K562 (cell line): ENCODE data around the gene SRSF9. TPM values are rescaled to one million over a fixed set of nuclear protein-coding genes. Genes with fewer than 3 reads are reported as not detected.
A peak's percentile ranks its signal among the peaks of the same experiment; 100 is the strongest.

ENCODE experiments used
- ADNP ChIP-seq: fragments of 200-800 bp; sonication (Bioruptor generic); IDR thresholded peaks from 2 replicates; pipeline ENCODE4 v1.6.1; 2016; ENCODE audit warnings: missing genetic modification characterization, missing compliant biosample characterization
- ARID1B ChIP-seq: fragments of 450-650 bp; IDR thresholded peaks from 2 replicates; pipeline ENCODE4 v1.6.1; 2016; ENCODE audit warnings: antibody characterized with exemption, mild to moderate bottlenecking, inconsistent platforms
- ATF7 ChIP-seq: fragments of 450-650 bp; IDR thresholded peaks from 2 replicates; pipeline ENCODE4 v1.7.1; 2014; ENCODE audit warnings: mild to moderate bottlenecking, moderate library complexity
- CAMTA2 ChIP-seq: fragments of 250-450 bp; sonication (Bioruptor Pico); conservative IDR thresholded peaks from 2 replicates; pipeline ENCODE4 v1.5.1; 2022
- CEBPB ChIP-seq: fragments of 450-650 bp; IDR thresholded peaks from 2 replicates; pipeline ENCODE4 v1.6.1; 2016; ENCODE audit warnings: missing genetic modification characterization, missing compliant biosample characterization
- CHD4 ChIP-seq: fragments of 200-600 bp; sonication (generic); IDR thresholded peaks from 3 replicates; pipeline ENCODE4 v1.6.1; 2012; ENCODE audit warnings: low read depth, mild to moderate bottlenecking, mixed read lengths, low read length, inconsistent platforms; ENCODE audit not compliant: insufficient read depth, insufficient replicate concordance, poor library complexity, severe bottlenecking
- CREM ChIP-seq: IDR thresholded peaks from 2 replicates; pipeline ENCODE4 v1.6.1; 2014; ENCODE audit warnings: antibody characterized with exemption, low read depth
- EGR1 ChIP-seq: fragments of 450-650 bp; conservative IDR thresholded peaks from 2 replicates; pipeline ENCODE4 v1.6.1; 2017; ENCODE audit warnings: mild to moderate bottlenecking
- EHMT2 ChIP-seq: fragments of 450-650 bp; IDR thresholded peaks from 2 replicates; pipeline ENCODE4 v1.6.1; 2018; ENCODE audit warnings: antibody characterized with exemption
- GTF2F1 ChIP-seq: IDR thresholded peaks from 2 replicates; pipeline ENCODE4 v1.6.1; 2011; ENCODE audit warnings: low read depth, low read length, improper control_type of control experiment
- HOMEZ ChIP-seq: fragments of 250-450 bp; sonication (Bioruptor Pico); IDR thresholded peaks from 2 replicates; pipeline ENCODE4 v1.4.0; 2020; ENCODE audit warnings: mild to moderate bottlenecking, moderate library complexity
- HOXB6 ChIP-seq: fragments of 250-450 bp; sonication (Bioruptor Pico); IDR thresholded peaks from 2 replicates; pipeline ENCODE4 v1.5.1; 2022; ENCODE audit warnings: mild to moderate bottlenecking, borderline replicate concordance
- MECOM ChIP-seq: fragments of 250-450 bp; sonication (Bioruptor Pico); IDR thresholded peaks from 2 replicates; pipeline ENCODE4 v1.8.0; 2022; ENCODE audit warnings: inconsistent platforms
- NCOA2 ChIP-seq, 2 experiments: fragments of 450-650 bp; IDR thresholded peaks; 2 replicates each; pipeline ENCODE4 v1.6.1; 2018; ENCODE audit warnings: mild to moderate bottlenecking in 2 of 2, moderate library complexity in 1 of 2; ENCODE audit not compliant: partially characterized antibody in 2 of 2
- NR1H2 ChIP-seq: sonication (generic); formaldehyde crosslinking; IDR thresholded peaks from 2 replicates; pipeline ENCODE4 v1.4.0; 2020; ENCODE audit warnings: mild to moderate bottlenecking, missing genetic modification reagents
- PHTF2 ChIP-seq: fragments of 250-450 bp; sonication (Bioruptor Pico); IDR thresholded peaks from 2 replicates; pipeline ENCODE4 v1.5.0; 2021; ENCODE audit warnings: mild to moderate bottlenecking
- PRDM10 ChIP-seq: fragments of 450-650 bp; IDR thresholded peaks from 2 replicates; pipeline ENCODE4 v1.6.1; 2018; ENCODE audit not compliant: partially characterized antibody
- SIN3A ChIP-seq, 2 experiments: fragments of 150-350 bp in 1 of 2; IDR thresholded peaks; 2 replicates each; pipeline ENCODE4 v1.6.1; 2011 to 2016; ENCODE audit warnings: borderline replicate concordance in 2 of 2, low read depth in 2 of 2, low read length in 2 of 2, mild to moderate bottlenecking in 2 of 2, moderate library complexity in 2 of 2; ENCODE audit not compliant: control insufficient read depth in 1 of 2
- SMC3 ChIP-seq: conservative IDR thresholded peaks from 2 replicates; pipeline ENCODE4 v1.6.1; 2011; ENCODE audit warnings: low read depth, low read length, improper control_type of control experiment; ENCODE audit not compliant: insufficient read depth
- TBL1XR1 ChIP-seq, 2 experiments: IDR thresholded peaks; 2 replicates each; pipeline ENCODE4 v1.6.1; 2012; ENCODE audit warnings: improper control_type of control experiment in 2 of 2, low read length in 2 of 2, mild to moderate bottlenecking in 1 of 2
- ZFP30 ChIP-seq: fragments of 250-450 bp; sonication (Bioruptor Pico); IDR thresholded peaks from 2 replicates; pipeline ENCODE4 v1.8.0; 2022; ENCODE audit warnings: moderate library complexity, mild to moderate bottlenecking, inconsistent platforms, borderline replicate concordance
- polyA plus RNA-seq, 8 experiments: library from polyadenylated mRNA; depleted of rRNA in 4 of 8; stranded (reverse) in 5 of 8; unstranded in 3 of 8; fragments of >200 nt; fragmentation: Nextera tagmentation in 2 of 8; fragmentation: Illumina TruSeq in 1 of 8; extraction: Ambion mirVana in 2 of 8; extraction: Trizol in 1 of 8; gene quantifications; 2 replicates each; pipeline versions ENCODE4 v1.2.1 to v1.2.3, GENCODE V29; 2011 to 2014; ENCODE audit warnings: inconsistent platforms in 1 of 8, missing spikeins in 1 of 8
- total RNA-seq, 7 experiments: library from RNA; depleted of rRNA in 6 of 7; stranded (reverse); fragments of >200 nt in 6 of 7; fragmentation: Illumina TruSeq in 2 of 7; extraction: Trizol in 2 of 7; gene quantifications; 2 replicates each; pipeline versions ENCODE4 v1.2.1 to v1.2.3, GENCODE V29; 2011 to 2021; ENCODE audit warnings: low replicate concordance in 1 of 7

Gene SRSF9
- total and polyA plus RNA-seq, 9 of the 15 experiments (the other 6 are each of a cell fraction or from before 2014, with no cell fraction given) = 40.3 to 291 (median 230) TPM

GRCh38 chr12:120445911-120446843 is 23.4 kb downstream of the SRSF9 start, which contains the start of the genes GATC and TRIAP1 (continued):
- peak; percentile 37 for TF ChIP-seq PRDM10
- no peak for TF ChIP-seq CAMTA2 (CRISPR knock-in tag)
- TF ChIP-seq SMC3 = 0 out of 2 replicates have a peak, but pooled peaks have one; percentile 9
- TF ChIP-seq ZFP30 (CRISPR knock-in tag) = no peak
- no peak for TF ChIP-seq EHMT2
- TF ChIP-seq ADNP = no peak
- TF ChIP-seq TBL1XR1 (IDR thresholded peaks at IDR 0.05; ENCODE audit: low read length in 2 of 2) = peak in 1 of 2 experiments; percentile 98; a peak in 2 of 4 replicates
- TF ChIP-seq PHTF2 (CRISPR knock-in tag) = no peak
- no peak for TF ChIP-seq HOMEZ (CRISPR knock-in tag)
- no peak for TF ChIP-seq MECOM (CRISPR knock-in tag)
- TF ChIP-seq GTF2F1 = peak; percentile 80; the same call in 1 of the 2 replicates
- TF ChIP-seq NR1H2 = no peak
- TF ChIP-seq CEBPB = 0 out of 2 replicates have a peak, but pooled peaks have one; percentile 7
- TF ChIP-seq HOXB6 = no peak
- TF ChIP-seq ARID1B = peak; percentile 36
- TF ChIP-seq CHD4 = no peak
- TF ChIP-seq EGR1 = peak; percentile 91
- peak; percentile 97 to 98 for TF ChIP-seq SIN3A (IDR thresholded peaks at IDR 0.05; ENCODE audit: borderline replicate concordance in 2 of 2, control insufficient read depth in 1 of 2, low read depth in 2 of 2, low read length in 2 of 2)
- TF ChIP-seq NCOA2 (IDR thresholded peaks at IDR 0.05; ENCODE audit: partially characterized antibody in 2 of 2) = peak in 1 of 2 experiments; percentile 95
- peak; percentile 100 for TF ChIP-seq CREM
- TF ChIP-seq ATF7 = peak; percentile 91
